ENCODE results near the gene DAGLA. TPM values are rescaled to one million over a fixed set of nuclear protein-coding genes. Genes with fewer than 3 reads are reported as not detected.
A peak's percentile ranks its signal among the peaks of the same experiment; 100 is the strongest.

DAGLA gene
- total and polyA plus RNA-seq, 10 donors = 0.27 to 5.0 (median 3.3) TPM

- peaks cover 0 to 55% (median 4%) of the 10 kb centered on the region in 7 donors for H3K27me3 ChIP-seq (replicated peaks in 1 of 7)
- intact Hi-C loops (cut with DNase I; ENCODE audit: low total_unique reads) = no loop called here
- no peaks in the 10 kb centered on the region for H3K9me3 ChIP-seq
- no peak overlapping the region for H3K4me3 ChIP-seq
- TF ChIP-seq POLR2AphosphoS5 (IDR thresholded peaks at IDR 0.05) (no peak), POLR2A (IDR thresholded peaks at IDR 0.05) (no peak), CTCF (IDR thresholded peaks at IDR 0.05 in 8 of 11, conservative IDR thresholded peaks at IDR 0.05 in 3 of 11) (no peak)
- H3K36me3 ChIP-seq = no peaks in the 10 kb centered on the region
- DNase-seq = no peak
- peaks cover 0 to 16% (median 5%) of the 10 kb centered on the region in 6 donors for H3K4me1 ChIP-seq
- no peak overlapping the region for H3K27ac ChIP-seq
- 78 to 86% (median 83%) methylated on average over 5 of the region's 5 CpGs for WGBS, 5 donors
These were observed 4.4 kb upstream of the DAGLA start for GRCh38 chr11:61675826-61676225.

- no peaks in the 10 kb centered on the region for H3K36me3 ChIP-seq
- no peak overlapping the region for H3K4me3 ChIP-seq
- 56 to 61% (median 60%) methylated on average over 9 of the region's 9 CpGs for WGBS, 5 donors
- intact Hi-C loops (cut with DNase I; ENCODE audit: low total_unique reads) = no loop called here
- peaks cover 0 to 81% (median 5%) of the 10 kb centered on the region in 7 donors for H3K27me3 ChIP-seq (replicated peaks in 1 of 7)
- H3K27ac ChIP-seq = no peak overlapping the region
- peaks cover 0 to 40% (median 14%) of the 10 kb centered on the region in 6 donors for H3K4me1 ChIP-seq
- H3K9me3 ChIP-seq = no peaks in the 10 kb centered on the region
- DNase-seq = no peak
- no peak for TF ChIP-seq CTCF (IDR thresholded peaks at IDR 0.05 in 8 of 11, conservative IDR thresholded peaks at IDR 0.05 in 3 of 11)
- TF ChIP-seq POLR2A (IDR thresholded peaks at IDR 0.05) = no peak
- no peak for TF ChIP-seq POLR2AphosphoS5 (IDR thresholded peaks at IDR 0.05)
These were observed 895 bp upstream of the DAGLA start for GRCh38 chr11:61679296-61679695.

GRCh38 chr11:61680622-61681221 lies 531 bp downstream of the DAGLA start:
- no peak for DNase-seq
- TF ChIP-seq POLR2AphosphoS5 (IDR thresholded peaks at IDR 0.05) (no peak), CTCF (IDR thresholded peaks at IDR 0.05 in 8 of 11, conservative IDR thresholded peaks at IDR 0.05 in 3 of 11) (no peak), POLR2A (IDR thresholded peaks at IDR 0.05) (no peak)
- intact Hi-C loops (cut with DNase I; ENCODE audit: low total_unique reads) = loop anchor here (5.0 kb wide), 1 partner anchor 52 kb away; no protein-coding TSS in a partner anchor
- no peaks in the 10 kb centered on the region for H3K36me3 ChIP-seq
- no peaks in the 10 kb centered on the region for H3K9me3 ChIP-seq
- H3K27me3 ChIP-seq (replicated peaks in 1 of 7) = peaks cover 0 to 95% (median 5%) of the 10 kb centered on the region in 7 donors
- H3K4me1 ChIP-seq = peaks cover 0 to 49% (median 20%) of the 10 kb centered on the region in 6 donors
- WGBS, 5 donors = 54 to 86% (median 58%) methylated on average over 16 to 30 of the region's 30 CpGs
- H3K4me3 ChIP-seq = peak overlapping the region; percentile 20 to 74 (median 34)
- peak overlapping the region in 1 of 8 donors; percentile 51 for H3K27ac ChIP-seq

- Histone ChIP-seq H3K36me3 (no peaks in the 10 kb centered on the region), H3K27ac (no peak overlapping the region), H3K4me3 (no peak overlapping the region), H3K4me1 (peaks cover 0 to 55% (median 20%) of the 10 kb centered on the region in 6 donors), H3K27me3 (replicated peaks in 1 of 7) (peaks cover 0 to 96% (median 5%) of the 10 kb centered on the region in 7 donors), H3K9me3 (no peaks in the 10 kb centered on the region)
- intact Hi-C loops (cut with DNase I; ENCODE audit: low total_unique reads) = loop anchor here (5.0 kb wide), 1 partner anchor 50 kb away; no protein-coding TSS in a partner anchor
- TF ChIP-seq POLR2AphosphoS5 (IDR thresholded peaks at IDR 0.05) (peak in 2 of 3 donors; percentile 7 to 12), POLR2A (IDR thresholded peaks at IDR 0.05) (no peak)
- WGBS, 5 donors = 70 to 77% (median 72%) methylated on average over 12 of the region's 12 CpGs
- DNase-seq = no peak
These were observed 2.0 kb downstream of the DAGLA start for GRCh38 chr11:61682093-61682732.
